ENCODE measurements around the gene ACO1.
A peak's percentile ranks its signal among the peaks of the same experiment; 100 is the strongest.

ACO1 gene

GRCh38 chr9:32424616-32425015 is 40.2 kb downstream of the ACO1 start:
- no peak for DNase-seq

DNA sequence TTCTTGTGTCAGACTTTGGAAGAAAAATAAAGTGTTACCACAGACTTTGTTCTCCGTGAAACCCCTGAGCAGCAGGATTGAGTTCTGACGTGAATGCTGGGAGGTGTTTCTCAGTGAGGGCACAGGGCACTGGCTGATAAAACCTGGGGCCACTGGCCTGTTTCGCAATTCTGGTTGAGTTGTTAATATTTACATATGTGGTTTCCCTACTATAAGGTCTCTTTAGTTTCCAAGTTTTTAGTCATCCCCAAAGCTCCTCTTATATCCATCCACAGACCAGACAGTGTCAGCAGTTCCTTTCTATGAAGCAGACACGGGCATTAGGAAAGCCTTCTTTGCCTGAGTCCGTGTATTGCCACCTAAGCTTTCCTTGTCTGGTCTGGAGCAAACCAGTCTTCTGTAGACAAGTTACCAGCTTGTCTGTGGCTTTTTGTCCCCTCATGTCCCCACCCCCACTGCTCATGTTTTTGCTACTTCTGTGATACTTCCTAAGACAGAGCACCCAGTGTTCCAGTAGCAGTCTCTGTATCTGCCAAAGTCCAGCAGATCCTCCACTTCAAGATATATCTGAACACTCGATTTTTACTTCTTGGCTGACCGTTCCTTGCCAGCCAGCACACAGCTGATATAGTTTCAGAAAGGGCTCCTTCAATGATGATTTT is 42.0 kb downstream of the ACO1 start:
- no peak for DNase-seq

- no peak for DNase-seq
Measured at GRCh38 chr9:32427111-32427873, 42.8 kb downstream of the ACO1 start.

- DNase-seq: no peak
Measured at GRCh38 chr9:32430720-32431119, 46.3 kb downstream of the ACO1 start.

- DNase-seq: no peak
Measured at GRCh38 chr9:32431196-32431595, 46.8 kb downstream of the ACO1 start.

- DNase-seq: no peak
Measured at GRCh38 chr9:32431940-32432555, 47.6 kb downstream of the ACO1 start.

DNA sequence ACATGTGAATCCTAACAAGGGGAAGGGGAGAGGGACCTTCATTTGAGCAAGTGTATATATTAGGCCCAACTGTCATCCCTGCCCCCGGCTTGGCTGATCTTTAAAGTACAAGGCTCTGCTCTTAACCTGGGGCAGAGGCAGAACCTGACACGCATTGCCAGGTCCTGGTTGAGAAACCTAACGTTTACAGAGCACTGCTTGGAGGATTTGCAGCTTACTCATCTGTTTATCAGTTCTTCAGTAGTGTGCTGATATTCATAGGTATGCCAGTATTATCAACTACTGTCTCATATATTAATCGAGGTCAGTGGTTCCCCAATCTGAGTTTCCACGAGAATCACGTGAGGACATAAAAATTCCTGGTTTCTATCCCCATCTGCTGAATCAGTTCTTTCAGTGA is 50.4 kb downstream of the ACO1 start:
- DNase-seq: no peak

- DNase-seq: no peak
Measured at GRCh38 chr9:32441678-32442077, 57.2 kb downstream of the ACO1 start.

DNA sequence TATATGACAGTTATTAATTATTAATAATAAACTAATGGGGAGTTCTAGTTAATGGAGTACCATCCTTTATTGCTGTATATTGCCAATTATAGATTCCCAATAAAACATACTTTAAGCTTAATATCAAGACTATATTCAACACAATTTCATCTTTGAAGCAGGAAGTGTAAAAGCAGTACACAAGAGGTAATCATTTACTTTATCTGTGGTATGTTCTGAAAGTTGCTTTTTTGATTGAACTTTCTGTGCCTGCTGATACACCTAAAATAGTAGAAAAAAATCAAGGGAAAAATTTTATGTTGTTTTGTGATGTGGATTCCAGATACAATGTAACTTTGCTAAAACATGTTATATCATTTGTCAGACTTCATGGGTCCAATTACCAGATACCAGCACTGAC is 58.0 kb downstream of the ACO1 start:
- DNase-seq: no peak

- DNase-seq: no peak
Measured at GRCh38 chr9:32449969-32450368, 65.5 kb downstream of the ACO1 start.

DNA sequence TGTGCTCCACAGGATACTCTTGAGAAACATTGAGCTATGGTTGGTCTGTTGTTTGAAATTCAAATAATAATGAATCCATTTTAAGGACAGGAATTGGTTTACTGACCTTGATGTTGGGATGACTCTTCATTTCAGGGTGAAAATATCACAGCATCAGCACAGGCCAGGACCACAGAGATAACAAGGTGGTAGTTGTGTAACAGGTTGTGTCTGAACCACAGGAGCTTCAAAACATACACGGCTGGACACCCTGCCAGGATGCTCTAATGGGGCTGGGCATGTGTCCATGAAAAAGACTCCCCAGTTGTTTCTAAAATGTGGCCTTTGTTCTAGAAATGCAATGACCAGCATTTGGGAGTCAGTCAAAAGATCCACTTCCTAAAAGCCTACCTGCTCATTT is 69.8 kb downstream of the ACO1 start:
- DNase-seq: no peak

GRCh38 chr9:32455738-32456137 is 71.3 kb downstream of the ACO1 start:
- DNase-seq: peak; percentile 2

DNA sequence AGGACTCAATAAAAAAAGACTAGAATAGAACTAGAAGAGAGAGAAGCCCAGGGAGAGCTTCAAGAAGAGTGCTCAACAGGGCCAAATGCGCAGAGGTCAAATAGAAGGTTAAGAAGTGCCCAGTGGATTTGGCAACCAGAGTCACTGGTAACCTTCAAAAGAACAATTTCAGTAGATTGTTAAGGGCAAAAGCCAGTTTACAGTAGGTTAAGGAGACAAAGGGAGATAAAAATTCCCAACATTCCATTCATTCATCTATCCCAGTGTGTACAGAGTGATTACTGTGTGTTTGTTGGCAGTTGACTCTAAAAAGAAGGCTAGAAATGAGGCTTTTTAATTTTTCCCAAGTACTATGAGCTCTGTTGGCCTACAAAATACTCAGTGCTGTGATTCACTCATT is 72.1 kb downstream of the ACO1 start:
- no peak for DNase-seq

DNA sequence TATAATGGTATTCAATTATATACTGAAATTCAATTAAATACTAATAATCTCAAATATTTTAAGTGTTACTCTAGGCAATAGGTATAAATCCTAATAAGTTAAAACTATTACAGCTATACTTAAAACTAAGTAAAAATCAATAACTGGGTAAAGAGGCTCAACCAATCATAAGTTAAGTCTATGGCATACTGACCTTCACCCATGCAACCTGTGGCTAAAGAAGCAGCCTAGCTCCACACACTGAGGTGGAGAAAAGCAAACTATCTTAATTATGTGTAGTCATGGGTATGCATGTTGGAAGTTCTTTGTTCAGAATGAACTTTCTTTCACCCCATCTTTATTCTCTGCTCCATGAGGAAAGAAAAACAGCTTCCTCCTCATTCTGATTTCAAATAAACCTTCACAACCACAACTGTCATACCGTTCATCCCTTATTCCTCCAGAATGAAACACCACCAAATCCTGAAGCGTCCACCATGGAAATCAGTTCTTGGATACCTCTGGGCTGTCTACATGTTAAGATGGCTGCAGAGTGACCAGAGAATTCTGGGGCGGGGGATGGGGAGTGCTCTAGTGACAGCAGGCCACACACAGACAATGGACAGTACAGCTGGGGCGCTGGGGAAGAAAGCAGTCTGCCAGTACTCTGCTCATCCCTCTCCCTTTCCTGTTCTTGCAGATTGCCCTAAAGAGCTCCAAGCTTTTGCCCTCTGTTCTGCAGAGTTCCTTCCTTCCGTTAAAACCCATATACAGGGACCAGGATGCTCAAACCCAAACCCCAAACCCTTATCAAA is 79.3 kb downstream of the ACO1 start:
- DNase-seq: no peak

- no peak for DNase-seq
Measured at GRCh38 chr9:32468740-32469139, 84.3 kb downstream of the ACO1 start.

DNA sequence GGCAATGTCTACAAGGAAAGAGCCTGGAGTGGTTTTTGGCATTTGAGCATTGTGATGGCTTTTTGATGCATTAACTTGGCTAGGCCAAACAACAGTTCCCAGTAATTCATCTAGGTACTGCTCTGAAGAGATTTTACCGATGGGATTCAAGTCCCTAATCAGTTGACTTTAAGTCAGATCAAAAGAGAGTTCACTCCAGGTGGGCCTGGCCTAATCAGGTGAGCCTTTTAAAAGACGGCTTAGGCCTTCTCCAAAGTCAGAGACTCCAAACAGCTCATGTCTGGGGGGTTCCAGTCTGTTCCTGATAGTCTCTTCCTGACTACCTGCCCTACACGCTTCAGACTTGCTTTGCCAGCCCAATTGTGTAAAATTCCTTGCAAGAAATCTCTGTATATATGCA is 87.9 kb downstream of the ACO1 start:
- no peak for DNase-seq

GRCh38 chr9:32483343-32483742 is 98.9 kb downstream of the ACO1 start:
- no peak for DNase-seq

DNA sequence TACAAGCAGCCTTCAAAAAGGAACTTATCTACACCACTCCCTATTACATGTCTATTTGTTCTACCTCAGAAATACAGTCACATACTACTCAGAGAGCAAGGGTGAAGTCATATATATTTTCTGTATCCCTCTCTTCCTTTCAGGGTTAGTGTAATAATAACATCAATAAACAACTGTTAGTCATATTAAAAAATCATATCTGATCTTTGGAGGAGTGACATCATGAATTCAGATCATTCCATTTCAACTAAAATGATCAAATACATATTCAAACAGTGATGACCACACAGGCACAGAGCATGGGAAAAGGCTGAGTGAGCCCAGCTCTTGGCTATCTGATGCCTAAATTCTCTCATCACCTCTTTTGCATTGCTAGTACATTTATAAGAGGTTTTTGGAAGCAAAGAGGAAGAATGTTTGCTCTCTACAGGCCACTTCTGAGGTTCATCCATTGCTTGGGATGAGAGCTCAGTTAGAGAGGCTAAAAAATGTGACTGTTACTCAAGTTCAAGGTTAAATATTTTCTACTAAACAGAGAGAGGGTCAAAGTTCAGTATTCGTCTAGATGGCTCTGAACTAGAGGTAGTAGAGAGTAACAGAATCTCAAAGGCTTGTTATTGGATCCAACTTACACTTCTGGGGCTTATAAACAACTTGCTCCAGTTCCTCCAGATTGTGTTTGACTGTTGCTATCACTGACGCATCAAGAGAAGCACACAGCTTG is 102.6 kb downstream of the ACO1 start:
- no peak for DNase-seq

DNA sequence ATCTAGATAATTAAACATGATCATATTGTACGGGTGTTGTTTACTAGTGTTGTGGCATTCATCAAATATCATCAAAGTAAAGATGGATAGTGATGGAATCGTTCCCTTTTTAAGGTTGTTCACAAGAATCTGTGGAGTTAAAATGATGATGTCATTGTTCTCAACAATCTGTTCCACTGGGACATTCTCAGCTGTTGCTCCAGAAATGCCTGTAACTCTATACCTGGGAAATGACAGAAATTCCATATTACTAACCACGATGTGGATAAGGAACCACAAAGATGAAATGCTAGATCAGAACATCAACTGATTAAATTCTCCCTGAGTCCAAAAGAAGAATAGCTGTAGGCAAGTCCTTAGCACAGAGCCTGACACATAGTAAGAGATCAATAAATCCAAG is 103.5 kb downstream of the ACO1 start:
- peak; percentile 15 for DNase-seq

DNA sequence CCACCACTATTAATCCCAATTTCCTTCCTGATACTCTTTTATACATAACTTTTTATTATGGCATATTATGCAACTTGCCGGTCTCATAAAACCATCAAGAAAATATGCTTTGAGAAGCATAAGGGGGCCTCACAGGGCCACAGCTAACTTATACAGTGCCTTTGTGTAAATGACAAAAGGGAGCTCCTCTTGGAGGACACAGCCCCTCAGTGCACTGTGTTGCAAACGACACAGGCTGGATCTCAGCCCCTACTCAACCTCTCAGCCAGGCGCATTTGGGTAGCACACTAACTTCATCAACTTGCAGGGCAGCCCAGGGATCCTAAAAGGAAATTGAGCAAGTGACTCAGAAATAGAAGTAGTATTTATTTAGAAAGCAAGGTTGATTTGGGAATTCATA is 106.2 kb downstream of the ACO1 start:
- DNase-seq: no peak

DNA sequence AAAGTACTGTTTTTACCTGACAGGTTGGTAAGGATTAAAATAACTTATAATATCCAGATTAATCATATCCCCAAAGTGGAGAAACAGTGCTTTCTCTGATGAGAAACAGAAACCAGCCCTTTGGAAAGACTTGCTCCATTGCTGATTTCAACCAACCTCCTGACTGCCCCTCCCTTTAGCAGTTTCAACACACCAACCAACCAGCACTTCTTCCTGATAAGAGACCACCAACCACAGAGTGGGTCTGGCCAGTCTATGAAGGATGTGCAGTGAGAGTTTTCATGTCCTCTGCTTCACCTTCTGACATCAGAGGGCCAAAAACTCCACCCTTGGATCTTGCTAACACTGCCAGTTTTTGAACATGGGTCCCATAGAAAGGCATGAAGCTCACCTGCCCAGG is 113.5 kb downstream of the ACO1 start:
- no peak for DNase-seq

GRCh38 chr9:32500768-32501167 is 116.3 kb downstream of the ACO1 start:
- DNase-seq: no peak

- no peak for DNase-seq
Measured at GRCh38 chr9:32501868-32502267, 117.4 kb downstream of the ACO1 start.

All from NCI-H2171 treated with DMSO at 0.1 percent for 48 hours (cell line).